ENCODE data around the gene CD200R1L.

DNA sequence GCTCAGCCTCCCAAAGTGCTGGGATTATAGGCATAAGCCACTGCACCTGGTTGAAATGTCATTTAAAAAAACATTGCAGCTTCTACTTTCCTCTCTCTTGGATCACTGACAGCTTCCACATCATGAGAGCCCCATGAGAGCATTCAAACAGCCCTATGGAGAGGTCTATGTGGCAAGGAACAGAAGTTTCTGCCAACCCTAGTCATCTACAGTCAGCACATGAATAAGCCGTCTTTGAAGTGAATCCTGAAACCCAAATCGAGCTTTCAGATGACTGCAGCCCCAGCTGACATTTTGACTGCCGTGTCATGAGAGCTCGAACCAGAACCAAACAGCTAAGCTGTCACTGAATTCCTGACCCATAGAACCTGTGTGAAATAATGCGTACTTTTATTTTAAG lies 39.8 kb downstream of the CD200R1L start:
- TF ChIP-seq, protein P1, sequence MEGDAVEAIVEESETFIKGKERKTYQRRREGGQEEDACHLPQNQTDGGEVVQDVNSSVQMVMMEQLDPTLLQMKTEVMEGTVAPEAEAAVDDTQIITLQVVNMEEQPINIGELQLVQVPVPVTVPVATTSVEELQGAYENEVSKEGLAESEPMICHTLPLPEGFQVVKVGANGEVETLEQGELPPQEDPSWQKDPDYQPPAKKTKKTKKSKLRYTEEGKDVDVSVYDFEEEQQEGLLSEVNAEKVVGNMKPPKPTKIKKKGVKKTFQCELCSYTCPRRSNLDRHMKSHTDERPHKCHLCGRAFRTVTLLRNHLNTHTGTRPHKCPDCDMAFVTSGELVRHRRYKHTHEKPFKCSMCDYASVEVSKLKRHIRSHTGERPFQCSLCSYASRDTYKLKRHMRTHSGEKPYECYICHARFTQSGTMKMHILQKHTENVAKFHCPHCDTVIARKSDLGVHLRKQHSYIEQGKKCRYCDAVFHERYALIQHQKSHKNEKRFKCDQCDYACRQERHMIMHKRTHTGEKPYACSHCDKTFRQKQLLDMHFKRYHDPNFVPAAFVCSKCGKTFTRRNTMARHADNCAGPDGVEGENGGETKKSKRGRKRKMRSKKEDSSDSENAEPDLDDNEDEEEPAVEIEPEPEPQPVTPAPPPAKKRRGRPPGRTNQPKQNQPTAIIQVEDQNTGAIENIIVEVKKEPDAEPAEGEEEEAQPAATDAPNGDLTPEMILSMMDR (conservative IDR thresholded peaks at IDR 0.05; ENCODE audit: low read depth, low read length) = no peak
- no peak for TF ChIP-seq RAD21 (IDR thresholded peaks at IDR 0.05; ENCODE audit: low read length)
